ENCODE results near the gene TTC3.

The TTC3 gene

DNA sequence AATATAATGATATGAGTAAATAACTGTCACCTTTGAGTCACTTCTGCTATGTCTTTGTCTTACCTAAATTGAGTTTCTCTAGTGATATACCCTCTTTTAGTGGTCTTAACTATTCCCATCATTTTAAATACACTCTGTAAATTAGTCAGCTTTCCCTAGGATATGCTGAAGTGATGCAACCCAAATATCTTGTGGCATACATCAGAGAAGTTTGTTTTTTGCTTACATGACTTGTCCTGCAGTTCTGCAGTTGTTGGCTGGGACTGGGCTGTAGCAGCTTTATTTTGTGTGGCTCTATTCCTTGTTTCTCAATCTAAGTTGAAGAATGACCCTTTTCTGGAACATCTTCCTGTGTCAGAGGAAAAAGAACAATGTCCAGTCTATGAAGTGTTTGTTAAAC is 76.4 kb downstream of the TTC3 start:
- H3K79me2 ChIP-seq, result no peaks in the 10 kb centered on the region
- no peak overlapping the region for H3K27ac ChIP-seq
- H3K9me3 ChIP-seq (ENCODE audit: control insufficient read depth, low read length), result no peaks in the 10 kb centered on the region
- no peaks in the 10 kb centered on the region for H3K4me1 ChIP-seq
- no peak overlapping the region for H3K4me3 ChIP-seq (ENCODE audit: low read depth, low read length)
- no peak overlapping the region for H2AFZ ChIP-seq
- no peak overlapping the region for H3K4me2 ChIP-seq (ENCODE audit: low read length)
- no peaks in the 10 kb centered on the region for H3K27me3 ChIP-seq (ENCODE audit: control insufficient read depth, insufficient read depth, low read length)
- no peak overlapping the region for H3K9ac ChIP-seq
- no peaks in the 10 kb centered on the region for H3K36me3 ChIP-seq (ENCODE audit: control insufficient read depth, insufficient read depth, low read length)
- TF ChIP-seq, protein P1, sequence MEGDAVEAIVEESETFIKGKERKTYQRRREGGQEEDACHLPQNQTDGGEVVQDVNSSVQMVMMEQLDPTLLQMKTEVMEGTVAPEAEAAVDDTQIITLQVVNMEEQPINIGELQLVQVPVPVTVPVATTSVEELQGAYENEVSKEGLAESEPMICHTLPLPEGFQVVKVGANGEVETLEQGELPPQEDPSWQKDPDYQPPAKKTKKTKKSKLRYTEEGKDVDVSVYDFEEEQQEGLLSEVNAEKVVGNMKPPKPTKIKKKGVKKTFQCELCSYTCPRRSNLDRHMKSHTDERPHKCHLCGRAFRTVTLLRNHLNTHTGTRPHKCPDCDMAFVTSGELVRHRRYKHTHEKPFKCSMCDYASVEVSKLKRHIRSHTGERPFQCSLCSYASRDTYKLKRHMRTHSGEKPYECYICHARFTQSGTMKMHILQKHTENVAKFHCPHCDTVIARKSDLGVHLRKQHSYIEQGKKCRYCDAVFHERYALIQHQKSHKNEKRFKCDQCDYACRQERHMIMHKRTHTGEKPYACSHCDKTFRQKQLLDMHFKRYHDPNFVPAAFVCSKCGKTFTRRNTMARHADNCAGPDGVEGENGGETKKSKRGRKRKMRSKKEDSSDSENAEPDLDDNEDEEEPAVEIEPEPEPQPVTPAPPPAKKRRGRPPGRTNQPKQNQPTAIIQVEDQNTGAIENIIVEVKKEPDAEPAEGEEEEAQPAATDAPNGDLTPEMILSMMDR (IDR thresholded peaks at IDR 0.05), result no peak

DNA sequence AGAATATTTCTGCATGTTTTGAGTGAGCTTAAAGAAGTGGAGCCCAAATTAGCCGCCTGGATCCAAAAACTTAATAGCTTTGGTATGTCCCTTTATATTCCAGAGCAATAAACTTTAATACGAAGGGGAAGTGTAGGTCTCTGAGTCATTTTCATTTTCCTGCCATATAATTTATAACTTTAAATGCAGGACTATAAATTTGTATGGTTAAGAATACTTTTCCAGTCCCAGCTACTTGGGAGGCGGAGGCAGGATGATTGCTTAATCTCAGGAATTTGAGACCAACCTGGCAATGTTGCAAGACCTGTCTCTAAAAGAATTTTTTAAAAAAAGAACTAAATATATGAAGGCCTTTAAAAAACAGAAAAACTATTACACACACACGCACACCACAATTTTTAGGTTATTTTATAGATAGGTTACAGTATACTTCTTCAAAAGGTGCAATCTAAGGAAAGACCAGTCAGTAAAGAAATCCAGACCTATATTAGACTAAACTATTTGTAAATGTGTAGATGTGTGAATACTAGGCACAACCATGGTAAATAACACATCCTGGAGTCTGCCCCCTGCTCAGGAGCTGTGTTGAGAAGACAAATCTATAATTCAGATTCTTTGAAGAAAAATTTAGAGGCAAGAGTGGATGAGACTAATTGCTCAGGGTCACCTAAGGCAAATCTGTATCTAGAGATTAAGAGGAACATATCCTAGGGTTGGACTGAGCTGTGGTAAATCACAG is 80.3 kb downstream of the TTC3 start:
- no peaks in the 10 kb centered on the region for H3K79me2 ChIP-seq
- H2AFZ ChIP-seq, result no peak overlapping the region
- no peaks in the 10 kb centered on the region for H3K27me3 ChIP-seq (ENCODE audit: control insufficient read depth, insufficient read depth, low read length)
- H3K9ac ChIP-seq, result no peak overlapping the region
- H3K27ac ChIP-seq, result no peak overlapping the region
- TF ChIP-seq, protein P1 (IDR thresholded peaks at IDR 0.05), result no peak
- H3K9me3 ChIP-seq (ENCODE audit: control insufficient read depth, low read length), result no peaks in the 10 kb centered on the region
- no peak overlapping the region for H3K4me2 ChIP-seq (ENCODE audit: low read length)
- H3K36me3 ChIP-seq (ENCODE audit: control insufficient read depth, insufficient read depth, low read length), result no peaks in the 10 kb centered on the region
- no peaks in the 10 kb centered on the region for H3K4me1 ChIP-seq
- no peak overlapping the region for H3K4me3 ChIP-seq (ENCODE audit: low read depth, low read length)

DNA sequence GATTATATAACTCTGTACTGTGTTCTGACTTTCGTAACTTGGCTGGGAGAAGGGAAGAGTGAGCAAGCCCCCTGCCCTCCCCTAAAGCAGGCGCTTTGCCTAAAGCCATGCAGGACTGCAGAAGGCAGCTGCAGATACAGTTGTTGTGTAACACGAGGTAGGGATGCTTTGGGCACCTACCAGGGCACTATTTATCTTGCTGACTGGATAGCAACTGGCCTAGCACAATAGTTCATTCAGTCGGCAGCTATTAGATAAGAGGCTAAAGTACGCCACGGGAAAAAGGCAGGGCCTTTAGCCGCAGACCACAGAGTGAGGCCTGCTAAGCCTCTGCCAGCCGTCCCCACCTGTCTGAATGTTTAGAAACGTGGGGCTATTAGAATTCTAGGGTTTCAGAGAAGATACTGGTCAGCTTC is 80.9 kb downstream of the TTC3 start:
- no peak overlapping the region for H3K4me3 ChIP-seq (ENCODE audit: low read depth, low read length)
- no peaks in the 10 kb centered on the region for H3K36me3 ChIP-seq (ENCODE audit: control insufficient read depth, insufficient read depth, low read length)
- H3K4me2 ChIP-seq (ENCODE audit: low read length), result no peak overlapping the region
- TF ChIP-seq, protein P1 (IDR thresholded peaks at IDR 0.05), result no peak
- H3K27ac ChIP-seq, result no peak overlapping the region
- no peaks in the 10 kb centered on the region for H3K4me1 ChIP-seq
- H3K9me3 ChIP-seq (ENCODE audit: control insufficient read depth, low read length), result no peaks in the 10 kb centered on the region
- H3K79me2 ChIP-seq, result no peaks in the 10 kb centered on the region
- no peak overlapping the region for H2AFZ ChIP-seq
- no peak overlapping the region for H3K9ac ChIP-seq
- no peaks in the 10 kb centered on the region for H3K27me3 ChIP-seq (ENCODE audit: control insufficient read depth, insufficient read depth, low read length)

DNA sequence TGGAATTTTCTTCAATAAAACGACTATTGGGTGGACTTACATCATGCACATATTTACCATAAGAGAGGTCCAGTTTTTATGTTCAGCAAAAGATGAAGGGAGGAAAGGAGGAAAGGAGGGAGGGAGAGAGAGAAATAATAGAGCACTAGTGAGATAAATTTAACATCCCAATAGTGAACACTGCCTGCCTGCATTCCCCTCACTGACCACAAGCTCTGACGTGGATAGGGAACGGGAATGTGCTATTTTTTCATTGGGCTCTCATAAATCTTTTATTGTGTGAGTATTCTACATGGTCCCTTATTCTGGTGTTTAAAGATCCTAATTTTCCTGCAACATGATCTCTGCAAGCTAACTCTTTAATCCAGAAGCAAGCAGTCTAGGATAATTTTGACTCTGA is 82.1 kb downstream of the TTC3 start:
- TF ChIP-seq, protein P1 (IDR thresholded peaks at IDR 0.05), result no peak
- no peak overlapping the region for H3K9ac ChIP-seq
- H3K79me2 ChIP-seq, result no peaks in the 10 kb centered on the region
- no peaks in the 10 kb centered on the region for H3K36me3 ChIP-seq (ENCODE audit: control insufficient read depth, insufficient read depth, low read length)
- no peak overlapping the region for H2AFZ ChIP-seq
- no peak overlapping the region for H3K4me3 ChIP-seq (ENCODE audit: low read depth, low read length)
- H3K27me3 ChIP-seq (ENCODE audit: control insufficient read depth, insufficient read depth, low read length), result no peaks in the 10 kb centered on the region
- H3K27ac ChIP-seq, result no peak overlapping the region
- no peaks in the 10 kb centered on the region for H3K4me1 ChIP-seq
- H3K4me2 ChIP-seq (ENCODE audit: low read length), result no peak overlapping the region
- H3K9me3 ChIP-seq (ENCODE audit: control insufficient read depth, low read length), result no peaks in the 10 kb centered on the region

DNA sequence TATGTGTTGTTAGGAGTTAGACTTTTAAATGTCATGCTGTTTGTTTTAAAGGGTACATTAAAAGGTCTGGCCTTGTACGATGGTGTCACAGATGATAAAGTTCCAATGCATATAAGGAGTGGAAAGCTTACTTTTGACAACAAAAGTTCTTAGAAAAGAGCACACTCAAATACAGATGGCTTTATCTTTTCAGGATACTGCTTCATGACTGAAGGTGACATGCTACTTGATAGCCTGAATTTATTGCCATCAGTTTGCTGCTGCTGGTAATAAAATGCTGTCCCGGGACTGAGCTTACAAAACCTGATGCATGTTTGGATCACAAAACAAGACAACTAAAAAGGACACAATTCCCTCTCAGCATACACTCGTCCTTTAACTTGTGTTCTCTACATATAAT is 84.9 kb downstream of the TTC3 start:
- no peaks in the 10 kb centered on the region for H3K36me3 ChIP-seq (ENCODE audit: control insufficient read depth, insufficient read depth, low read length)
- no peak overlapping the region for H3K27ac ChIP-seq
- TF ChIP-seq, protein P1 (IDR thresholded peaks at IDR 0.05), result no peak
- no peaks in the 10 kb centered on the region for H3K27me3 ChIP-seq (ENCODE audit: control insufficient read depth, insufficient read depth, low read length)
- no peaks in the 10 kb centered on the region for H3K79me2 ChIP-seq
- H3K9ac ChIP-seq, result no peak overlapping the region
- H3K9me3 ChIP-seq (ENCODE audit: control insufficient read depth, low read length), result no peaks in the 10 kb centered on the region
- H2AFZ ChIP-seq, result no peak overlapping the region
- no peak overlapping the region for H3K4me2 ChIP-seq (ENCODE audit: low read length)
- no peak overlapping the region for H3K4me3 ChIP-seq (ENCODE audit: low read depth, low read length)
- H3K4me1 ChIP-seq, result no peaks in the 10 kb centered on the region
